ENCODE data around the gene S1PR1.

- TF ChIP-seq CTCF (IDR thresholded peaks at IDR 0.05), result no peak
- TF ChIP-seq POLR2A (IDR thresholded peaks at IDR 0.05), result no peak
- no peak for TF ChIP-seq POLR2AphosphoS5 (IDR thresholded peaks at IDR 0.05)
Measured at GRCh38 chr1:101217148-101217547, 19.7 kb upstream of the S1PR1 start.

Measured in breast epithelium (tissue), 3 donors.